Measurements from ENCODE around the gene ANKRD12.
"Not testable (repeated sequence)": the region's sequence is repeated elsewhere in the genome, so short reads cannot be mapped to it uniquely, and the experiment has no call there.

Gene ANKRD12

GRCh38 chr18:9249254-9249653, 112.7 kb downstream of the ANKRD12 start:
- in situ Hi-C loops (cut with MboI; ENCODE audit: low pct_unique_long_range_greater_than_20kb, low sequenced_read_pairs, unreplicated experiment), result no loop called here
- no peak for DNase-seq (ENCODE audit: low spot score)
- no peak for TF ChIP-seq CTCF (IDR thresholded peaks at IDR 0.05; ENCODE audit: extremely low read depth, insufficient read depth, missing control alignments)

- DNase-seq (ENCODE audit: low spot score), result no peak
- no peak for TF ChIP-seq CTCF (IDR thresholded peaks at IDR 0.05; ENCODE audit: extremely low read depth, insufficient read depth, missing control alignments)
- in situ Hi-C loops (cut with MboI; ENCODE audit: low pct_unique_long_range_greater_than_20kb, low sequenced_read_pairs, unreplicated experiment), result no loop called here
These were observed 122.6 kb downstream of the ANKRD12 start for GRCh38 chr18:9259173-9259572.

GRCh38 chr18:9260388-9261380, 124.1 kb downstream of the ANKRD12 start:
- no peak for TF ChIP-seq CTCF (IDR thresholded peaks at IDR 0.05; ENCODE audit: extremely low read depth, insufficient read depth, missing control alignments)
- in situ Hi-C loops (cut with MboI; ENCODE audit: low pct_unique_long_range_greater_than_20kb, low sequenced_read_pairs, unreplicated experiment), result no loop called here

GRCh38 chr18:9263264-9263663, 126.7 kb downstream of the ANKRD12 start:
- no peak for DNase-seq (ENCODE audit: low spot score)
- in situ Hi-C loops (cut with MboI; ENCODE audit: low pct_unique_long_range_greater_than_20kb, low sequenced_read_pairs, unreplicated experiment), result no loop called here
- no peak for TF ChIP-seq CTCF (IDR thresholded peaks at IDR 0.05; ENCODE audit: extremely low read depth, insufficient read depth, missing control alignments)

More at GRCh38 chr18:9260388-9261380, 124.1 kb downstream of the ANKRD12 start:
- no peak for DNase-seq (ENCODE audit: low spot score)

- in situ Hi-C loops (cut with MboI; ENCODE audit: low pct_unique_long_range_greater_than_20kb, low sequenced_read_pairs, unreplicated experiment); DNase-seq (ENCODE audit: low spot score): not testable (repeated sequence)
These were observed 128.2 kb downstream of the ANKRD12 start for GRCh38 chr18:9264797-9265196.

GRCh38 chr18:9273221-9273620, 136.6 kb downstream of the ANKRD12 start:
- in situ Hi-C loops (cut with MboI; ENCODE audit: low pct_unique_long_range_greater_than_20kb, low sequenced_read_pairs, unreplicated experiment), result no loop called here
- no peak for DNase-seq (ENCODE audit: low spot score)
- no peak for TF ChIP-seq CTCF (IDR thresholded peaks at IDR 0.05; ENCODE audit: extremely low read depth, insufficient read depth, missing control alignments)

GRCh38 chr18:9275890-9276289, 139.3 kb downstream of the ANKRD12 start:
- no peak for TF ChIP-seq CTCF (IDR thresholded peaks at IDR 0.05; ENCODE audit: extremely low read depth, insufficient read depth, missing control alignments)
- in situ Hi-C loops (cut with MboI; ENCODE audit: low pct_unique_long_range_greater_than_20kb, low sequenced_read_pairs, unreplicated experiment), result no loop called here
- no peak for DNase-seq (ENCODE audit: low spot score)

Data from GM13977 (cell line).